ENCODE measurements around the gene CCDC57. TPM values are rescaled to one million over a fixed set of nuclear protein-coding genes. Genes with fewer than 3 reads are reported as not detected.
"Not testable (repeated sequence)": the region's sequence is repeated elsewhere in the genome, so short reads cannot be mapped to it uniquely, and the experiment has no call there.

Gene CCDC57
- polyA plus RNA-seq, 5 donors = 42.5 to 68.9 (median 64.8) TPM

GRCh38 chr17:82204831-82205719 lies 7.6 kb downstream of the CCDC57 start:
- no peak for DNase-seq

GRCh38 chr17:82203920-82204319 lies 8.7 kb downstream of the CCDC57 start:
- DNase-seq = no peak

GRCh38 chr17:82202981-82203380 lies 9.7 kb downstream of the CCDC57 start:
- DNase-seq = no peak

GRCh38 chr17:82201498-82201910 lies 11.1 kb downstream of the CCDC57 start:
- no peak for DNase-seq

- no peak for DNase-seq
These were observed 11.7 kb downstream of the CCDC57 start for GRCh38 chr17:82200743-82201497.

- DNase-seq = no peak
These were observed 12.5 kb downstream of the CCDC57 start for GRCh38 chr17:82200135-82200534.

GRCh38 chr17:82199496-82199895 lies 13.1 kb downstream of the CCDC57 start:
- no peak for DNase-seq

GRCh38 chr17:82198092-82198491 lies 14.6 kb downstream of the CCDC57 start:
- no peak for DNase-seq

- peak; percentile 34 to 45 for DNase-seq
These were observed 16.7 kb downstream of the CCDC57 start for GRCh38 chr17:82195675-82196672.

GRCh38 chr17:82194765-82195164 lies 17.9 kb downstream of the CCDC57 start:
- no peak for DNase-seq

- DNase-seq = no peak
These were observed 19.0 kb downstream of the CCDC57 start for GRCh38 chr17:82193520-82194220.

- not testable (repeated sequence) for DNase-seq
These were observed 19.6 kb downstream of the CCDC57 start for GRCh38 chr17:82193050-82193449.

GRCh38 chr17:82188001-82188961 lies 24.4 kb downstream of the CCDC57 start:
- no peak for DNase-seq

GRCh38 chr17:82187500-82187899 lies 25.1 kb downstream of the CCDC57 start:
- no peak for DNase-seq

- no peak for DNase-seq
These were observed 26.4 kb downstream of the CCDC57 start for GRCh38 chr17:82186221-82186620.

- no peak for DNase-seq
These were observed 27.9 kb downstream of the CCDC57 start for GRCh38 chr17:82184761-82185160.

- DNase-seq = no peak
These were observed 31.7 kb downstream of the CCDC57 start for GRCh38 chr17:82180776-82181528.

- no peak for DNase-seq
These were observed 32.6 kb downstream of the CCDC57 start for GRCh38 chr17:82179946-82180475.

- DNase-seq = no peak
These were observed 33.2 kb downstream of the CCDC57 start for GRCh38 chr17:82179412-82179811.
